ENCODE measurements around the gene CLCNKB. TPM values are rescaled to one million over a fixed set of nuclear protein-coding genes. Genes with fewer than 3 reads are reported as not detected.
A peak's percentile ranks its signal among the peaks of the same experiment; 100 is the strongest.

The CLCNKB gene
- polyA plus RNA-seq, 4 donors = 37.3 to 73.1 (median 60.9) TPM

DNA sequence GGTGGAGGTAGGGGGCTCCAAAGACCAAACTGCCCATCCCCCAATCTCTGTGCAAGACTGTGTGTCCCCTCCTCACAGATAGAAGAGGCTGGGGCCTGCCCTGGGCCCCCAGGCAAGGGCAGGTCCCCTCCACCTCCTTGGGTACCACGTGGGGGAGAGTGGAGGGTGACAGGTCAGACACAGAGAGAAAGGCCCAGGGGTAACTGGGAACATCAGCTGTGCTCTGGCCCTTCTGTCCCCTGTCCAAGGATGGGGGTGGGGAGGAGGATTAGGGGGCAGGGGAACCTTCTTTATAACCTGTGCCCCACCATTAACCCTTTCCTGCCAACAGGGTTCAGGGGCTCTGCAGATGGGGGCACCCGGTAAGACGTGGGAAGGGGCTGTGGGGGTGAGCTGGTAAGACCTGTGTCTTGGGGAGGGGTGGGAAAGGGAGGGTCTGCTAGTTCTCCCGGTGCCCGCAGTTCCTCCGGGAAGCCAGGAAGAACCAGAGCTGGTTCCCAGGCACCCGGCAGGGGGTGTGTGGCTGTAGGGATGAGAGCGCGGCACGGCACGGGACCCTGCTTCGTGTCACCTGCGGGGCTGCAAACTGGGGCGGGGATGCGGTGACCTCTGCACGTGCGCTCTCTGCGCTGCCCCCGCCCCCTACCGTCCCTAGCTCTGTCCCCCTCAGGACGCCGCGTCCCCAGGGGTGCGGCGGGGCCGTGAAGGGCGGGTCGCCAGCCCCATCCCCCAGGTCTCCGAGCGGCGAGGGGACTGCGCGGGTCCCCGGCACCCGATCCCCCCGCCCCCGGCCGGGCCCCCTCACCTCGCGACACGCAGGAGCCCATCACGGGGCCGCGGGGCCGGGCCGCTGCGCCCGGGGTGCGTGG, 29.3 kb downstream of the CLCNKB start:
- no peak for DNase-seq (ENCODE audit: low read depth in 4 of 4, low spot score in 2 of 4)

DNA sequence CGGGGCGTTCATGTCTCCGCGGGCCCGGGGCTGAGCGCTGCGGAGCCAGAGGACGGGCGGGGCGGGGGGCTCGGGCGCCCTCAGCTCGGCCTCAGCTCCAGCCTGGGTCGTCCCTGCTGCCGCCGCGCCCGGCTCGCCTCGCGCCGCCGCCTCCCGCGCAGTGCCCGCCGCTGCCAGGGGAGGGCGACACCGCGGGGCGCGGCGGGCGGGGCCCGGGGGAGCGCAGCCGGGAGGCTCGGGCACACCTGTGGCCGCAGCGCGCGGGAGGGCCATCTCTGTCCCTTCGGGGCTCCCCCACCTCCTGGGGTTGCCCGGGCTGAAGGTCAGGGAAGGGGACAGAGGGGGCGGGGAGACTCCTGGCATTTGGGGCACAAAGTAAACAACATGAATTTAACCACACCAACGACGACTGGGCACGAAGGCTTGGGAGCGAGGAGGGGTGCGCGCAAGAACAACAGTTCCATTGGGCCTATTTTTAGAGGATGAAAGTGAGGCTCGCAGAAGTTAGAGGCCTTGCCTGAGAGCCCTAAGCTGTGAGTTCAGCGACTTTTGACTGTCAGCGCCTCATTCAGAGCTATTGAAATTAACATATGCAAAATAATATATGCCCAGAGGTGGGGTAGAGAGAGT, 30.0 kb downstream of the CLCNKB start, which contains the start of gene FAM131C:
FAM131C (minus strand) TSS at position 162 of the 630 bp plus-strand sequence. CDS start 209 bp downstream, outside the sequence.
- DNase-seq (ENCODE audit: low read depth in 4 of 4, low spot score in 2 of 4) = no peak

DNA sequence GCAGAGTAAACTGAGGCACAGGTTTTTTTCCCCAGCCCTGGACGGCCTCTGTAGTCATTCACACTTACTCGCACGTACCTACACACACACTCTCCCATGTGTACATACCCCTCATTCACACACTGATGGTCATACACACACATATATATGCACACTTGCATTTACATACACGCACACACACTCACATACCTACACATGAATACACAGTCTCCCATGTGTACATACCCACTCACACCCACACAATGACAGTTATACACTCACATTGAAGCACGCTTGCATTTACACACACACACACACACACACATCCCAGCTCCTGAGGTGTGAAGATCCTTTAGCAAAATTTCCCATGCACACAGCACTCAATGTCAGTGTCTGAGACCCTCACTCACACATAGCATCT, 30.6 kb downstream of the CLCNKB start:
- no peak for DNase-seq (ENCODE audit: low read depth in 4 of 4, low spot score in 2 of 4)

DNA sequence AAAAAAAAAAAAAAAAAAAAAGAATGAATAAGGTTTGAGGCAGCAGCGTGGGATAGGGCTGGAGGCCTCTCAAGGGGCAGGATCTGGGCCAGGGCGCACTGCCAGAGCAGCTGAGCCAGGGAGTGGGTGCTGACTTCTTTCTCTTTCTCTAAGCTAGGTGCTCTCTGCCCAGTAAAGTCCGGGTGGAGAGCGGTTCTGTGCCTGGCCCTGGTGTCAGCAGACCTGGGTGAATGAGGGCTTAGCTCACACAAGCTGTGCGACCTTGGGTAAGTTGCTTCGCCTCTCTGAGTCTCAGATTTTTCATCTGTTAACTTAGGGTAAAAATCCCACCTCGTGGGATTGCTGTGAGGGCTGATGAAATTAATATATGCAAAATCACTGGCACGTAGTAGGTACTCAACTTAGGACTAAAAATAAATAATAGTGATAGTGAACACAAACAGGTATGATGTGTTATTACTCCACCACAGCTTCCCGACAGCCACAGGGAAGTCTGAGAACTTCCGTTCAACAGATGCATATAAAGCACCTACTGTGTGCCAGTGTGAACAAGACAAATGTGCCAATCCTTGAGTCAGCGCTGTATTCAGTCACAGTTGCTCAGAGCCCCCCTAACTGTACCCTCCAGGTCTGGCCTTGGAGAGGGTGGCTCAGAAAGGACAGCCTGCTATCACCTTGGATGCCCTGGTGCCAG, 31.9 kb downstream of the CLCNKB start:
- DNase-seq (ENCODE audit: low read depth in 4 of 4, low spot score in 2 of 4) = no peak

DNA sequence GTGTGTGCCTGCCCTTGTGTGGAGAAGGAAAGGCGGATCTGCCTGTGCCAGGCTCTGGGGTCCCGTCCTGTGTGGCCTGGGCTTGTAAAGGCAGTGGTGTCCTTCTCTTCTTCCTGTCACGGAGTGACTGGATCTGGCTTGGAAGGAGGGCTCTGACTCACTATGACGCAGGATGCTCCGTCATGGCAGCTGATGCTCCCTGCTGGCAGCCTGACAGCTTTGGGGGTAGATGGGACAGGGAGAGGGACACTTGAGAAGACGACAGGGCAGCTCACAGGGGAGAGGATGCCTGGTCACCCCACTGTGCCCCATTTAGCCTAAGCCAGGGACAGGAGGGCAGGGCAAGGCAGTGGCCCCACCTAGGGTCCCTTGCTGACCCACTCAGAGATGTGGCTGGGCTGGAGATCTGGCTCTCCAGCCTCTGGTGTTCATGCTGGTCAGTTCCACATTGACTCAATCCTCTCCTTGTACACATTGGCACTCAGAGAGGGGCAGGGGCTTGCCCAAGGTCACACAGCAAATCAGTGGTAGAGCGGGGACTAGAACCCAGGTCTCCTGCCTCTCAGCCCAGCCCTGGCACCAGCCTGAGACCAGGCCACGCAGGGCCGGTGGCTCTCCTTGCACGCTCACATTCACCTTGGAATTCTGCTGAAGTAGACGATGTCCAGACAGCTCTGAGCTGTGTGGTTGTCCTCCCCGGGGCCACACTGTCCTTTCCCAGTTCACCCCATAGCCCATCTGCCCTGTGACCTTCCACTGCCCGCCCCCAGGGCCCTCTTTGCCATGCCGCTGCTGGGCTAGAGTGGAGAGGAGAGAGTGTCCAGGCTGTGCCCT, 32.7 kb downstream of the CLCNKB start:
- DNase-seq (ENCODE audit: low read depth in 4 of 4, low spot score in 2 of 4) = no peak

DNA sequence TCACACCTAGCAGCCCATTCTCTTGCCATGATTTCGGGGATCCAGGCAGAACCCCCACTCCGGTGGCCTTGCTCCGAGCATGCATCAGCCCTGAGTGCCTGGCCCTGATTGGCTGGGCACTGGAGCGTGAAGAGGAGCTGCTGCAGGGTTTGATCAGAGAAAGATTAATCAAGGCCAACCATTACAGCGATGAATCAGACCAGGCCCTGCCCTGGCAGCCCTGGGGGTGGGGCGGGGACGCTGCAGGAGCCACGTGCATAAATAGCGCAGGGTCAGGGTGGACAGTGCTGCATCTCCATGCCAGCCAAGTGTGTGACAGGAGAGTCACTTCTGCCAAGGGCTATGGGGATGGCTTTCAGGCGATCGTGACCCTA, 33.3 kb downstream of the CLCNKB start:
- no peak for DNase-seq (ENCODE audit: low read depth in 4 of 4, low spot score in 2 of 4)

DNA sequence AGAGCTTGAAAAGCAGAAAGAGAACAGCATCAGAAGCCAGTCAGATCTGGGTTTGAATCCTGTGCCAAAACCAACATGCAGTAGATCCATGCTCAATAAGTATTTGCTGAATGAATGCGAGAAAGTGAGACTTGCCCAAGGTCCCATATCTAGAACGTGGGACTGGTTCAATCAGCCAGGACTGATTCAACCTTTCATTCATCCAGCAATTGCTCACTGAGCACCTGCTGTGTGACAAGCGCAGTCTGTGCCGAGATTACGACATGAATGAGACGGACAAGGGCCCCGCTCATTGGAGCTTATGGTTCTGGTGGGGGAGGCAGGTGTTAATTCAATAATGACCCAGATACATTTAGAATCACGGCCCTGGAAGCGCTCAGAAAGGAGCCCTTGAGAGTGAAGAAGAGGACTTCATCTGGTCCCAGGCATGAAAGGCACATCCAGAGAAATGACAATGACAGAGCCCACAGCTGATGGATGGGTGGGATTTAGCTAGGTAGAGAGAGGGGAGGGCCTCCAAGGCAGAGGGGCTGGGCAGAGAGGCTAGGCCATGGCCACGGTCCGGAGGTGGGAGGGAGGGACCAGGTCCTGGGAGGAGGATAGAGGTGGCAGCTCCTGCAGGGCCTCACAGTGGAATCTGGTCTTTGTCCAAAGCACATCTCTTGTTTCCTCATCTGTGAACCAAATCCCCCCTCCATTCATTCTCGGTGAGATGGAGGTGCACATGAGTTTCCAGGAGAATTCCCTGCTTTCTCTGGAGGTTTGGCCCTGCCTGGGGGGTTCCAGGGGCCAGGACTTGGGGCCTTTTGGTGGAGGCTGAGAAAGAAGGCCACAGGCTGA, 34.0 kb downstream of the CLCNKB start:
- no peak for DNase-seq (ENCODE audit: low read depth in 4 of 4, low spot score in 2 of 4)

DNA sequence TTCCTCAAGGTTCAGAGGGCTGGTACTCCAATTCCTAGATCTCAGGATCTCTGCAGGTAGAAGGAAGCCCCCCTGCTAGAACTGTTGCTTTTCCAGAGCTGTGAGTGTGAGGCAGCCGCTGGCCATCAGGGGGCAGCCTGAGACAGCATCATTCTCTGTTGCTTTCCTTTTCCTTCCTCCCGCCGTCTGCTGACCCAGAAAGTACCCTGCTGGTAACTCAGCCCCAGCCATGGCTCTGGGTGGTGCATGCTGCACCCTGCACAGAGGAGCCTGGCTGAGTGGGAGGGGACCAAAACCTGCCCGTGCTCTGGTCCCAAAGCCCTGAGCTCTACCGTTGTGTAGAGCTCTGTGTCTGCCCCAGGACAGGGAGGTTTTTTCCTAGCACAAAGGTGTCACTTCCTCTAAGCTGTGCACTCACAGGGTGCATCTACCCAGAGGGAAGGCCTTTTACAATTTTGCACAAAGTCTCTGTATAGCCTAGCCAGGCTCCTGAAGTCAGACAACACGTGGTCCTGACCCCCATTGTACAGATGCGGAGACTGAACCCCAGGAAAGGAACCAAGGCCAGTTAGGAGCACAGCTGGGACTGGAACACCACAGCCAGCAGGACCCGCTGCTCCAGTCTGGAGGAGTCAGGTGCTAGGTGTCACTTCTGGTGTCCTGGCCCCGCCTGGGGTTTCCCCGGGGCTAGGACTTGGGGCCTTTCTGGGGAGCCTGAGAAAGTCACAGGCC, 35.5 kb downstream of the CLCNKB start:
- DNase-seq (ENCODE audit: low read depth in 4 of 4, low spot score in 2 of 4) = peak in 3 of 4 donors; percentile 58 to 70 (median 65)

DNA sequence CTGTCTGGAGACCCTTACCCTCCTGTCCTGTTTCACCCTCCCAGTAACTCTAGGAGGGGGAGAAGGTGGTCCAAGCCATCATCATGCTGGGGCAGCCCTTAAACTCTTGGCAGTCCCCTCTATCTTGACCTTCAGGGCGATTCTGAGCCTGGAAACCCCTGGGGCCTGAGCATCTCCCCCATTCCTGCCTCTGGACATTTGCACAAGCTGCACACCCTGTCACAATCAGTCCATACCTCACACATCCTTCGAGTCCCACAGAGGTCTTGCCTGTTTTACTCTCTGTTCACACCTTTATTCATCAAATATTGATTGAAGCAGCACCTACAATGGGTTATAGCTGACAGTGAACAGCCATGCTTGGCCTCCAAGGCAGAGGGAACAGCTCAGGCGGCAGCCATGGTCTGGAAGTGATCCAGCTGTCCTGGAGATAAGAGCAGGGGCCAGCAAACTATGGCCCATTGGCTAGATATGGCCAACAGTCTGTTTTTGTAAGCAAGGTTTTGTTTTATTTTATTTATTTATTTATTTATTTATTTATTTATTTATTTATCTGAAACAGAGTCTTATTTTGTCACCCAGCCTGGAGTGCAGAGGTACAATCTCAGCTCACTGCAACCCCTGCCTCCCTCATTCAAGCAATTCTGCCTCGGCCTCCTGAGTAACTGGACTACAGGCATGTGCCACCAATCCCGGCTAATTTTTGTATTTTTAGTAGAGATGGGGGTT, 37.0 kb downstream of the CLCNKB start:
- DNase-seq (ENCODE audit: low read depth in 4 of 4, low spot score in 2 of 4) = no peak

DNA sequence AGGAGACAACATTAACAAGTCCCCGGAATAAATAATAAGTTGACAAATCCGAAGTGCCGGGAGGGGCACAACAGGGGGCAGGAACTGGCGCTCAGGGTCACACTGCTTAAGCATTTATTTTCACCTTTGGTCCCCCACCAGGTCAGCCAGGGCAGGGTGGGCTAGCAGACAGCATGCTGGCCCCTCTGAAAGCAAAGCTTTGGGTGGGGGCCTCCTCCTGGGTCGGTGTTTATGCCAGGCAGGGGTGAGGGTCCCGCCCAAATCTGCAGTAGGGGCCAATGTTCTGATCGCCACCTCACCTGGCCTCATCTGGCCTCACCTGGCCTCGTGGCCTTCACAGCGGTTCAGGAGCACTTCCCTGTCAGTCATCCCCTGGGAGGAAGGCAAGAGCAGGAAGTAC, 38.1 kb downstream of the CLCNKB start:
- no peak for DNase-seq (ENCODE audit: low read depth in 4 of 4, low spot score in 2 of 4)

DNA sequence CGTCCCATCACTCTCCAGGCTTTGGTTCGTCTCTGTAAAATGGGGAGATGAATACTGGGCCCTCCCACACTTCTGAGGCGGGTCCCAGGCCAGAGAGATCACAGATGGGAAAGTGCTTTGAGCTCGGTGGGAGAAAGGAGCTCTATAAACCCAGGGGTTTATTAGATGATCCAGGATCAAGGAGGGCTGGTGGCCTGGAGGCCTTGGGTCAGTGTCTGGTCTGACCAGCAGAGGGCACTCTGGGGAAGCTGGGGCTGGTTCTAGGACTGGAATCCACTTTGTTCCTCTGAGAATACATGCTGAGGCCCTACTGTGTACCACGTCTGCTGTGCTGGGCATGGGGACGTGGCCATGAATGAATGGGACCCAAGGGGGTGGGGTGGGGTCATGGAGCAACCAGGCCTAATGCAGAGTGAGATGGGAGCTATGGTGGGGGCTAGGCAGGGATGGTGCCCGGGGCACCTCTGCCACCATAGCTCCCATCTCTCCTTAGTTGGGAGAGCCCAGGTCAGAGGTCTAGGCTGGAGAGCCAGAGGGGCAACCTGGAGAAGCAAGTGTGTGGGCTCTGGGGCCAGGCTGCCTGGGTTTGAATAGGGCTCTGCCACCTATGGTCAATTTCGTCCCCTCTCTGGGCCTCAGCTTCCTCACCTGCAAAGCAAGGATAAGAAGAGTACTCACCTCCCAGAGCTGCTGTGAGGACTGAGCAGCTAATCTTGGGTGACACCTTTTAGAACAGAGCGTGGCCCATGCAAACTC, 38.9 kb downstream of the CLCNKB start:
- no peak for DNase-seq (ENCODE audit: low read depth in 4 of 4, low spot score in 2 of 4)

DNA sequence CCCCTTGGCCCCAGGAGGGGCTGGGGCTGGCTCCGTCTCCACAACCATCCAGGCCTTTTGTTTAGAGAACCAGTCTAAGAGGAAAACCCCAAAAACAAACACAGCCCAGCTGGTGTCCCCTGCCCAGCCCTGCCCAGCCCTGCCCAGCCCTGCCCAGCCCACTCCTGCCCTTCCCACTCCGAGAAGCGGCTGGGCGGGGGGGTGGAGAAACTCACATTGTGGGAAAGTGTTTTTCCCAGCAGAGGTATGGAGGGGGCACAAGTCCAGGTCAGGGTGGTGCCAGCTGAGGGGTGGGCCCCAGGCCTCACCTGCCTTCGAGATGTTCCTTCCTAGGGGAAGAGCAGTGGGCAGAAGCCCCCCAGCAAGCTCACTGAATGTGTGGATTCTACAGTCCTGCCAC, 39.9 kb downstream of the CLCNKB start:
- DNase-seq (ENCODE audit: low read depth in 4 of 4, low spot score in 2 of 4) = no peak

DNA sequence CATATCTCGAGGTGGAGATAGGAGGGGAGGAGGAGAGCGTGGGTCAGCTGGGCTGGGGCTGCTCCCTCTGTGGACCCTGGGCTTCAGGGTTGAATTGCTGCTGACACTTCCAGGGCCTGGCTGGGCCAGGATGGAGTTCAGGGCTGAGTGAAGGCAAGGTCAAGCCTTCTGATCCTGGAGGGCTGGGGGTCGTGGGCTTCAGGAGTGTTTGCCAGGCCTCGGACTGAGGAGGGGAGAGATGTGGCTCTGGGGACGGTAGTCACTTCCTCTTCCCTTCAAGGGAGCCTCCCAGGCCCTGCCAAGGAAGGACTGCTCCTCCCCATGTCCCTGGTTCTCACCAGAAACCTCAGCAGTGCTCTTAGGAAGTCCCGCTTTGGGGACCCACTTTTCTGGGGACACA, 41.9 kb downstream of the CLCNKB start:
- no peak for DNase-seq (ENCODE audit: low read depth in 4 of 4, low spot score in 2 of 4)

DNA sequence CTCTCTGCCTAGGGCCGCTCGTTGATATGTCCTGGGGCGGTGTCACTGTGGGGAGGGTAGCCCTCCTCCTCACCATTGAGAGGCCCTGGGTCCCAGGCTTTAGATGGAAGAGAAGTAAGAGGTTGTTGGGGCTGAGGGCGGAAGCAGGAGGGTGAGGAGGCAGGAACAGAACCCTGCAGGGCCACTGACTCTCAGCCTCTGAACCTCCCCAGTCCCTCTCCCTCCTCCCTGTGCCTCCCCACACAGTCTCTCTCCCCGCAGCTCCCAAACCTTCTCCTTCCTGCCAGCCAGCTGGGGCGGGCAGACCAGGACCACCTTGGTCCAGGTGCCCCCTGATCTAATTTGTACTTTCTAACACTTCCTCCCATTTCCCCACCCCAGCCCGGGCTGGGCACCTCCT, 44.2 kb downstream of the CLCNKB start:
- DNase-seq (ENCODE audit: low read depth in 4 of 4, low spot score in 2 of 4) = no peak

DNA sequence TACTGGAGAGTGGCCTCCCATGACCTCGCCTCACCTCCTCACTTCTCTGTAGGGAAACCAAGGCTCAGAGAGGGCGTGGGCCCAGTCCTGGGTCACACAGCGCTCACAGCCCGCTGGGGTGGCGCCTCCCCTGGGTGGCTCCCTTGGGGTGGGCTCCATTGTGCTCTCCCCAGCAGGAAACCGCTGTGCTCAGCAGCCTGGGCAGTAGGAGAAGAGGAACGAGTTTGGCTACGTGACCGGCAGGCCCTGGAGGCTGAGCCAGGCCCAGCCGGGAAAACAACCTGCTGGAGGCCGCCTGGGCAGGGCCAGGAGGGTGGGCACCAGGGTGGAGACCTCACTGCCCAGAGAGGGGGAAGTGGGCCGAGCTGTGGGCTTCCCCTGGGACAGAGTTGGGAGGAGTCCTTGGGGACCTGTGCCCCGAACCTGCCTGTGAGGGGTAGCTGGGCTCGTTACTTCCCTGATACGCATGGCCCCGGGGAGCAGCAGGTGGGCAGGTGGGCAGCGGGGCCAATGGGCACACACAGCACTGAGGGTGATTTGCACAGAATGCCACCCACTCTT, 44.8 kb downstream of the CLCNKB start:
- no peak for DNase-seq (ENCODE audit: low read depth in 4 of 4, low spot score in 2 of 4)

DNA sequence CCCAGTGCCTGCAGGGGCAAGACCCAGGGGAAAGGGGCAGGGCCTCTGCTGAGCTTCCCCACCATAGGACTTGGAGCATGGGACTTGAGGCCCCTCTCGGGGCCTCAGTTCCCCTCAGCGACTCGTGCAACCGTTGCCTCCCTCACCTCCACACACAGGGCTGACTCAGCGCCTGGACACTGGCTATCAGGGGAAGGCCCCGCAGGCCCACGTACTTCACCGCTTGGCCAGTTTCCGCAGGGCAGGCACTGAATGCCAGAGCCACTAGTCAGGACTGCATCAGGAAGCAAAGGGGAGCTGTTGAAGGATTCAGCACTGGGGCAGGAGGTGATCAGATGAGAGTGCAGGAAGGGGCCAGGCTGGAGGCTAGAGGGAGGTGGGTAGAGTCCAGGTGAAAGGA, 45.4 kb downstream of the CLCNKB start:
- DNase-seq (ENCODE audit: low read depth in 4 of 4, low spot score in 2 of 4) = no peak

DNA sequence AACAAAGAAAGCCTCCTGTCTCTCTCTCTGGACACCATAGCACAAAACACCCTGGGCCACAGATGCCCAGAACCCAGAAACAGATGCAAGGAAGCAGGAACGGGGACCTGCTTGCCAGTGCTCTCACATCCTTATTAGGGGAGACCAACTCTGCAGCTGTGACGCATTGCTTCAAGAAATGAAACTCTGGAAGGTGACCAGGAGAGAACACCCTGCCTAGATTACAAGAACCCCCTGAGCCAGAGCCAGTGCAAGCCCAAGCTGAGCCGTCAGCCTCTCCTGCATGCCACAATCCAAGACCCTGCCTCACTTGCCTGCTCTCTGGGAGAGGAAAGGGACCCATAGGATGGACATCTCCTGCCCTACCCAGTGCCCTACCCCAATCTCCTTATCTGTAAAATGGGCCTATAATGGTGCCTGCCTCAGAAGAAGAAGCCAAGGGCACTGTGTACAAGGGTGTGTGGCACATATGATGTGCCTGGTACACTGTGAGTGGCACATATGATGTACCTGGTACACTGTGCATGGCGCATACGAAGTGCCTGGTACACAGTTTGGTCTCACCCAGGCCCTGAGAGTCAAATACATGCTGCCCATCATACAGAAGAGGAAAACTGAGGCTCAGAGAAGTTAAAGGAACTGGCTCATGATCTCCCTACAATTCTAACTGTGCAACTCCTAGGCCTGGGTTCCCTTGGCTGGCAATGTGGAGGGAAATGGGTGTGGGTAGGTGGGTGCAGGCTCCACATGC, 46.7 kb downstream of the CLCNKB start:
- DNase-seq (ENCODE audit: low read depth in 4 of 4, low spot score in 2 of 4) = no peak
